Fibroblast of peridontal ligament (primary cell): ENCODE results near the gene RPL35A.
"Not testable (repeated sequence)": the region's sequence is repeated elsewhere in the genome, so short reads cannot be mapped to it uniquely, and the experiment has no call there.

Experiments
- DNase-seq: peaks from one replicate; pipeline ENCODE4 v3.0.0-alpha.2; 2010; ENCODE audit errors: extremely low read depth

Gene RPL35A

GRCh38 chr3:197952440-197952839 lies 2.5 kb downstream of the RPL35A start:
- no peak for DNase-seq

GRCh38 chr3:197953325-197953724 lies 3.3 kb downstream of the RPL35A start:
- DNase-seq = no peak

- peak; percentile 69 for DNase-seq
Measured at GRCh38 chr3:197953881-197954280, 3.9 kb downstream of the RPL35A start.

- no peak for DNase-seq
Measured at GRCh38 chr3:197955892-197956477, 6.0 kb downstream of the RPL35A start.

- no peak for DNase-seq
Measured at GRCh38 chr3:197956626-197956988, 6.6 kb downstream of the RPL35A start.

GRCh38 chr3:197957790-197958133 lies 7.8 kb downstream of the RPL35A start:
- DNase-seq = no peak

- no peak for DNase-seq
Measured at GRCh38 chr3:197958346-197958745, 8.4 kb downstream of the RPL35A start.

- not testable (repeated sequence) for DNase-seq
Measured at GRCh38 chr3:197958848-197959247, 8.9 kb downstream of the RPL35A start.

- DNase-seq = peak; percentile 10
Measured at GRCh38 chr3:197959500-197959890, 9.5 kb downstream of the RPL35A start.

- DNase-seq = peak; percentile 95
Measured at GRCh38 chr3:197959891-197960693, 10.1 kb downstream of the RPL35A start, which contains the start of gene LMLN. LMLN (plus strand) TSS chr3:197960217; CDS start chr3:197960246, 29 bp downstream.

GRCh38 chr3:197960694-197961581 lies 10.9 kb downstream of the RPL35A start:
- peak; percentile 39 for DNase-seq

GRCh38 chr3:197961582-197961945 lies 11.6 kb downstream of the RPL35A start:
- DNase-seq = no peak

- DNase-seq = no peak
Measured at GRCh38 chr3:197963019-197963637, 13.1 kb downstream of the RPL35A start.

- not testable (repeated sequence) for DNase-seq
Measured at GRCh38 chr3:197967337-197967989, 17.5 kb downstream of the RPL35A start.

GRCh38 chr3:197970588-197970987 lies 20.6 kb downstream of the RPL35A start:
- DNase-seq = no peak

GRCh38 chr3:197974016-197974415 lies 24.0 kb downstream of the RPL35A start:
- DNase-seq = no peak

GRCh38 chr3:197975311-197975710 lies 25.3 kb downstream of the RPL35A start:
- no peak for DNase-seq

GRCh38 chr3:197983076-197983475 lies 33.1 kb downstream of the RPL35A start:
- no peak for DNase-seq

- no peak for DNase-seq
Measured at GRCh38 chr3:197989651-197990050, 39.7 kb downstream of the RPL35A start.

GRCh38 chr3:197994736-197995135 lies 44.7 kb downstream of the RPL35A start:
- no peak for DNase-seq

GRCh38 chr3:197996855-197997254 lies 46.9 kb downstream of the RPL35A start:
- DNase-seq = no peak

GRCh38 chr3:197997936-197998335 lies 47.9 kb downstream of the RPL35A start:
- DNase-seq = no peak
